ENCODE data around the gene RELCH.
A peak's percentile ranks its signal among the peaks of the same experiment; 100 is the strongest.

RELCH gene

DNA sequence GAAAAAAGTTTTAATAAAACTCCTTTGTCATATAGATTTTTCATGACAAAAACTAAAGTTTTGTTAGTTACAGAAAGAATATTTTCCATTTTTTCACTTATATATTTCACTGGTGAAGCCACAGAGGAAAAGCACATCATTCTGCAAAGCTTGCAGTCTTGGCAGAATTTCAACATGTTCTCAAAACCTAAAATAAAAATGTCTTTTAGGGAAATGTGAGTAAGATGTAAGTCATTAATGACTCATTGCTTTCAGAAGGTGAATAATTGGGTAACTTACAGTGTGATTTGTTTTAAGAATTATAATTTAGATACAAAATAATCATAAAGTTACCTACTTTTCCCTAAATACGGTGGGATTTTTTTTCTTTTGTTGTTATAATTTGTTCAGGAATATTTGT lies 94.6 kb downstream of the RELCH start:
- no peaks in the 10 kb centered on the region for H3K27me3 ChIP-seq (replicated peaks; ENCODE audit: control insufficient read depth, insufficient read depth, low read length)
- no peaks in the 10 kb centered on the region; the same call in 1 of the 2 replicates for H3K36me3 ChIP-seq (ENCODE audit: control insufficient read depth, insufficient read depth, low read length)
- no peak for DNase-seq (ENCODE audit: extremely low read depth, insufficient read length)

DNA sequence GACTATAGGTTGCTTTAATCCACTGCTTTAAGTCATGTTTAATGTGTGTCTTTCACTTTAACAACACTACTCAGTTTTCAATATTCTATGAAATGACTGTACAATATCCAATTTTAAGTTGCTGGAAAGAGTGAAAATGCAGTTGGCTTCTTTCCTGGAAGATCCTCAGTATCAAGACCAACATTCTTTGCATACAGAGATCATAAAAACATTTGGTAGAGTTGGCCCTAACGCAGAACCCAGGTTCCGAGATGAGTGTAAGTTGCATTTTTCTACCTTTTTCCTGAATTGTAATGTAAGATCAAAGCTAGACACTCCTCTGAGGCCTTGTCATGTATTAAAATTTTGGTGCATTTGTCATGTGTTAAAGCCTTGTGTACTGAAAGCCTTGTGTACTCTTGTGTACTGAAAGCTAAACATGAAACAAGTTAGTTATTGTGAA lies 95.2 kb downstream of the RELCH start:
- H3K4me3 ChIP-seq (replicated peaks; ENCODE audit: low read depth, low read length), result no peak overlapping the region
- no peaks in the 10 kb centered on the region; the same call in 1 of the 2 replicates for H3K36me3 ChIP-seq (ENCODE audit: control insufficient read depth, insufficient read depth, low read length)
- DNase-seq (ENCODE audit: extremely low read depth, insufficient read length), result no peak
- TF ChIP-seq, protein P1, sequence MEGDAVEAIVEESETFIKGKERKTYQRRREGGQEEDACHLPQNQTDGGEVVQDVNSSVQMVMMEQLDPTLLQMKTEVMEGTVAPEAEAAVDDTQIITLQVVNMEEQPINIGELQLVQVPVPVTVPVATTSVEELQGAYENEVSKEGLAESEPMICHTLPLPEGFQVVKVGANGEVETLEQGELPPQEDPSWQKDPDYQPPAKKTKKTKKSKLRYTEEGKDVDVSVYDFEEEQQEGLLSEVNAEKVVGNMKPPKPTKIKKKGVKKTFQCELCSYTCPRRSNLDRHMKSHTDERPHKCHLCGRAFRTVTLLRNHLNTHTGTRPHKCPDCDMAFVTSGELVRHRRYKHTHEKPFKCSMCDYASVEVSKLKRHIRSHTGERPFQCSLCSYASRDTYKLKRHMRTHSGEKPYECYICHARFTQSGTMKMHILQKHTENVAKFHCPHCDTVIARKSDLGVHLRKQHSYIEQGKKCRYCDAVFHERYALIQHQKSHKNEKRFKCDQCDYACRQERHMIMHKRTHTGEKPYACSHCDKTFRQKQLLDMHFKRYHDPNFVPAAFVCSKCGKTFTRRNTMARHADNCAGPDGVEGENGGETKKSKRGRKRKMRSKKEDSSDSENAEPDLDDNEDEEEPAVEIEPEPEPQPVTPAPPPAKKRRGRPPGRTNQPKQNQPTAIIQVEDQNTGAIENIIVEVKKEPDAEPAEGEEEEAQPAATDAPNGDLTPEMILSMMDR (IDR thresholded peaks at IDR 0.05; ENCODE audit: insufficient read depth, low read length, poor library complexity, severe bottlenecking), result no peak
- H3K27me3 ChIP-seq (replicated peaks; ENCODE audit: control insufficient read depth, insufficient read depth, low read length), result no peaks in the 10 kb centered on the region

More for the DNA sequence above, 94.6 kb downstream of the RELCH start:
- H3K4me3 ChIP-seq (replicated peaks; ENCODE audit: low read depth, low read length), result no peak overlapping the region
- TF ChIP-seq, protein P1 (IDR thresholded peaks at IDR 0.05; ENCODE audit: insufficient read depth, low read length, poor library complexity, severe bottlenecking), result no peak

DNA sequence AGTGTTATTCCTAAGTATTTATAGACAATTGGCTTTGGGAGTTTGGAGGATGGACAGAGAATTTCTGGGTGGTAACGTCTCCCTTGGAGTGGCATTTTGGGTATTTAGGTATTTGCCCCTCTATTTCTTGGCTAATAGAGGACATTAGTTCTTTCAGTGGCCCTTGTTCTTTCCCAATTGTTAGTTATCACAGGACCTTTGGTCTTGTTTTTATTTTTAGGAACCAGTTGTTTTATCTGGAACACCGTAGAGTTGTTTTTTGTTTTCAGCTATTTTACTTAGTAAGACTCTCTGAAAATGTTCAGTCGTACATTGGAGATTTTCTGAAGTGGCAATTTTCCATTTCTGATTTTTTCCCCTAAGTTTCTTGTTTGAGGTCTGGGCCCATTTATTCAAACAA lies 97.6 kb downstream of the RELCH start:
- Histone ChIP-seq H3K27me3 (replicated peaks; ENCODE audit: control insufficient read depth, insufficient read depth, low read length) (no peaks in the 10 kb centered on the region), H3K4me3 (replicated peaks; ENCODE audit: low read depth, low read length) (no peak overlapping the region), H3K36me3 (ENCODE audit: control insufficient read depth, insufficient read depth, low read length) (no peaks in the 10 kb centered on the region; the same call in 1 of the 2 replicates)
- TF ChIP-seq, protein P1 (IDR thresholded peaks at IDR 0.05; ENCODE audit: insufficient read depth, low read length, poor library complexity, severe bottlenecking), result no peak
- DNase-seq (ENCODE audit: extremely low read depth, insufficient read length), result no peak

DNA sequence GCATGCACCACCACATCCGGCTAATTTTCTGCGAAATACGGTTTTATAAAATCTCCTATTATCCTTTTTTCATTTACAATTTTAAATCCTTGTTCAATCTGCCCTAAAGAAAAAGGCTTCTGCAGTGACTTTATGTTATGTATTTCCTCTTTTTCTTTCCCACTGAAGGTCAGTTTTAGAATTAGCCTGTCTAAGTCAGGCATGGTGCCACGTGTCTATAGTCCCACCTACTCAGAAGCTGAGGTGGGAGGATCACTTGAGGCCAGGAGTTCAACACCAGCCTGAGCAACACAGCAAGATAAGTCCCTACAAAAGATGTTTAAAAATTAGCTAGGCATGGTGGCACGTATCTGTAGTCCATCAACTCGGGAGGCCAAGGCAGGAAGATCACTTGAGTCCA lies 98.2 kb downstream of the RELCH start:
- DNase-seq (ENCODE audit: extremely low read depth, insufficient read length), result no peak
- no peaks in the 10 kb centered on the region; the same call in 1 of the 2 replicates for H3K36me3 ChIP-seq (ENCODE audit: control insufficient read depth, insufficient read depth, low read length)

DNA sequence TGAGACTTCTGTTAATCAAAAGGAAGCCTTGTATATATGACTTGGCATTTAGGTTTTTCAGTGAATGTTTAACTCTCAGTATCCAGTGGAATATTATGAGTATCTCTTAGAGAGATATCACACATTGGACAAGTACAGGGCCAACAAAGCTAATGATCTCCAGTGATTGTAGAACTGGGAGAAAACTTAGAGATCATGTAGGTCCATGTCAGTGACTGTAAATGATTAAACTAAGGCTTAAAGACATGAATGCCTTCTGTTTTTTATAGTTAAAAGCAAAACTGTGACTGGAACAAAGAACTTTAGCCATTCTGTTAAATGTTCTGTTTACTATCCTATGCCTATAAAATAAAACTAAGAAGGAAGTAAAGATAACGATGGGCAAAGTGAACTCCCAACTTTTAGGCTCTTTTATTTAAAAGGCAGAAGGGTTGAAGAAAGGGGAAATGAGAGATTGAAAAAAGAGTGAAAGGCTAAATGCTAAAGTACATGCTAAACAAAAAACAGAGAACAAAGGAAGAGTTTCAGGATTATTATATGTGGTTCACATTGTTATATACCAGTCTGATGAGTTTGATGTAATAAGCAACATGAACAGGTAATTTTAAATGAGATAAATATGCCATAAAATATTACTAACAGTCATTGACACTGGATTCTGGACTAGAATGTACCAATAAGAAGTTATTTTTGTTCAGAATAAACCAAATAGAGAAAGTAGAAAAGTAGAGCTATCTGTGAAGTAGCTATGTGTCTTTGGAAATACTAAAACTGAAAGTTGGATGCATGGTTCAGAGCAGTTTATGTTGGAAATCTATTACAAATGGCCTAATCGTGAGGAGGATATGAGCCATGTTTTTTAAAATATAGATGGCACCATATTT lies 101.0 kb downstream of the RELCH start:
- TF ChIP-seq, protein P1 (IDR thresholded peaks at IDR 0.05; ENCODE audit: insufficient read depth, low read length, poor library complexity, severe bottlenecking), result no peak
- no peaks in the 10 kb centered on the region for H3K27me3 ChIP-seq (replicated peaks; ENCODE audit: control insufficient read depth, insufficient read depth, low read length)
- H3K4me3 ChIP-seq (replicated peaks; ENCODE audit: low read depth, low read length), result no peak overlapping the region
- no peaks in the 10 kb centered on the region; the same call in 1 of the 2 replicates for H3K36me3 ChIP-seq (ENCODE audit: control insufficient read depth, insufficient read depth, low read length)
- peak; percentile 16 for DNase-seq (ENCODE audit: extremely low read depth, insufficient read length)

More for the DNA sequence above, 98.2 kb downstream of the RELCH start:
- no peak overlapping the region for H3K4me3 ChIP-seq (replicated peaks; ENCODE audit: low read depth, low read length)
- H3K27me3 ChIP-seq (replicated peaks; ENCODE audit: control insufficient read depth, insufficient read depth, low read length), result no peaks in the 10 kb centered on the region
- TF ChIP-seq, protein P1 (IDR thresholded peaks at IDR 0.05; ENCODE audit: insufficient read depth, low read length, poor library complexity, severe bottlenecking), result no peak
